CD8-positive, alpha-beta memory T cell (primary cell): Measurements from ENCODE around the gene KANSL2. TPM values are rescaled to one million over a fixed set of nuclear protein-coding genes. Genes with fewer than 3 reads are reported as not detected.
"Not testable (repeated sequence)": the region's sequence is repeated elsewhere in the genome, so short reads cannot be mapped to it uniquely, and the experiment has no call there.

ENCODE experiments used
- CTCF ChIA-PET: fragments of 350-600 bp; sonication (Branson Sonifier 250); formaldehyde crosslinking; loops from one replicate; lab custom pipeline; 2021; ENCODE audit warnings: antibody characterized with exemption; lab: Charles Lee
- POLR2A ChIA-PET: fragments of 350-600 bp; sonication (Branson Sonifier 250); formaldehyde crosslinking; loops from one replicate; lab custom pipeline; 2021; ENCODE audit warnings: antibody characterized with exemption; lab: Charles Lee
- DNase-seq, 5 donors: peaks; one replicate each; pipeline versions ENCODE4 v3.0.0 to v3.0.0-alpha.2; 2020 to 2022; ENCODE audit warnings: mixed read lengths in 1 of 5
- H3K27ac ChIP-seq: one replicate; pipeline ENCODE4 v1.7.0; 2013; ENCODE audit warnings: low read depth, mild to moderate bottlenecking, low read length, moderate library complexity
- H3K27me3 ChIP-seq: 2 replicates; pipeline ENCODE4 v1.7.0; 2013; ENCODE audit warnings: low read length, mild to moderate bottlenecking; ENCODE audit not compliant: insufficient read depth, poor library complexity, severe bottlenecking
- H3K36me3 ChIP-seq: 2 replicates; pipeline ENCODE4 v1.7.0; 2013; ENCODE audit warnings: mild to moderate bottlenecking, low read length, moderate library complexity; ENCODE audit not compliant: insufficient read depth
- H3K4me1 ChIP-seq: 2 replicates; pipeline ENCODE4 v1.7.0; 2013; ENCODE audit warnings: mild to moderate bottlenecking, low read length, moderate library complexity; ENCODE audit not compliant: insufficient read depth
- H3K4me3 ChIP-seq: 2 replicates; pipeline ENCODE4 v1.7.0; 2013; ENCODE audit warnings: mild to moderate bottlenecking, low read length
- H3K9me3 ChIP-seq: 2 replicates; pipeline ENCODE4 v1.7.0; 2013; ENCODE audit warnings: mild to moderate bottlenecking, low read length
- H3K27ac Mint-ChIP-seq, 8 donors: one replicate each; pipeline ENCODE4 v1.8.0; 2020 to 2021; ENCODE audit warnings: mixed read lengths in 8 of 8, mild to moderate bottlenecking in 6 of 8, inconsistent platforms in 3 of 8, moderate library complexity in 3 of 8
- H3K27me3 Mint-ChIP-seq, 2 donors: one replicate each; pipeline ENCODE4 v1.8.0; 2020 to 2021; ENCODE audit warnings: mixed read lengths in 2 of 2, mild to moderate bottlenecking in 1 of 2, moderate library complexity in 1 of 2
- H3K36me3 Mint-ChIP-seq, 3 donors: one replicate each; pipeline ENCODE4 v1.8.0; 2020 to 2021; ENCODE audit warnings: mixed read lengths in 3 of 3, inconsistent platforms in 1 of 3, mild to moderate bottlenecking in 1 of 3
- H3K4me1 Mint-ChIP-seq, 3 donors: one replicate each; pipeline ENCODE4 v1.8.0; 2020 to 2021; ENCODE audit warnings: mixed read lengths in 3 of 3, inconsistent platforms in 1 of 3, mild to moderate bottlenecking in 1 of 3
- H3K4me3 Mint-ChIP-seq, 7 donors: one replicate each; pipeline ENCODE4 v1.8.0; 2020 to 2021; ENCODE audit warnings: mixed read lengths in 7 of 7, mild to moderate bottlenecking in 6 of 7, moderate library complexity in 4 of 7, inconsistent platforms in 2 of 7
- H3K9me3 Mint-ChIP-seq, 5 donors: one replicate each; pipeline ENCODE4 v1.8.0; 2020 to 2022; ENCODE audit warnings: mixed read lengths in 5 of 5, mild to moderate bottlenecking in 3 of 5, moderate library complexity in 2 of 5, inconsistent platforms in 1 of 5
- polyA plus RNA-seq: library from polyadenylated mRNA; unstranded; fragments of 300-500 nt; fragmentation: Illumina TruSeq; gene quantifications from one replicate; pipeline ENCODE4 v1.2.3, GENCODE V29; 2021
- total RNA-seq, 2 experiments: library from RNA; stranded (reverse); gene quantifications; one replicate each; pipeline ENCODE4 v1.2.3, GENCODE V29; 2021

KANSL2 gene
- total and polyA plus RNA-seq, 3 experiments from 2014 or later = 34.3 to 60.3 (median 58.7) TPM

DNA sequence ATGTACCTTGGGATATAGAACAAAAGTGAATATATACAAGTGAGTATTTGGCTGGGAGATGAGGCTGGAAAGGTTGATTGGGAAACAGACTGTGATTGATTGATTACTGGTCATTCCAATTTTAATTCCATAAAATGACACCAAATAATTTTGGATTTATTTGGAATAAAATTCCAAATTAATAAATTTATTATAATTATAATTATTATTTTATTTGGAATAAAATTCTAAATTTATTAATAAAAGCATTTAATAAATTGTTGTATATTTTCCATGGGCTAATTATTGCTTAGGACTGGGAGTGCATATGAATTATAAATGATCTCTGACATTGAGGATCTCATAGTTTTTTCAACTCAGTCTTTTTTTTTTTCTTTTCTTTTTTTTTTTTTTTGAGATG, 51.7 kb downstream of the KANSL2 start:
- H3K27ac ChIP-seq = no peak overlapping the region
- no peaks in the 10 kb centered on the region for H3K9me3 ChIP-seq
- no peaks in the 10 kb centered on the region for H3K36me3 ChIP-seq
- H3K4me3 Mint-ChIP-seq = no peak overlapping the region
- H3K27ac Mint-ChIP-seq = peak overlapping the region in 1 of 8 donors; percentile 59
- ChIA-PET POLR2A (no interaction called here), CTCF (no interaction called here)
- no peaks in the 10 kb centered on the region for H3K4me1 ChIP-seq
- peaks cover 20 to 53% of the 10 kb centered on the region in 2 donors for H3K27me3 Mint-ChIP-seq
- DNase-seq = no peak
- peaks cover 0 to 6% (median 0%) of the 10 kb centered on the region in 3 donors for H3K36me3 Mint-ChIP-seq
- H3K27me3 ChIP-seq = no peaks in the 10 kb centered on the region
- H3K9me3 Mint-ChIP-seq = no peaks in the 10 kb centered on the region
- H3K4me1 Mint-ChIP-seq = no peaks in the 10 kb centered on the region
- H3K4me3 ChIP-seq = no peak overlapping the region

DNA sequence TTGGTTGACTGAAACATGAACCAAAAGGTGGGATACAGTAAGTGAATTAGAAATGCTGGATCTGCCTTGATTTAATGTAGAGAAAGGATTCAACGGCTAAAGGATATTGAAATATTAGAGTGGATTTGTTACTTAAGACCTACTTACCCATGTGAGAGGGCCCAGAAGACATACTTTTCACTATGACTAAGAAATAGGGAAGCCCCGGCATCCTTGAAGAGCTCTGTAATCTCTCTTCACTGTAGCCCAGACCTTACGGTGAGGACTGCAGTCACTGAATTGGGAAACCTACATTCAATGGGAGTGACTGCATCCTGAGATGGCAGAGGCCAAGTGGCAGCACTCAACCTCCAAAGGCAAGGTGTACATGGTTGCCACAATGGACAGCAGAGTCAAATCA, 52.5 kb downstream of the KANSL2 start:
- POLR2A ChIA-PET = no interaction called here

DNA sequence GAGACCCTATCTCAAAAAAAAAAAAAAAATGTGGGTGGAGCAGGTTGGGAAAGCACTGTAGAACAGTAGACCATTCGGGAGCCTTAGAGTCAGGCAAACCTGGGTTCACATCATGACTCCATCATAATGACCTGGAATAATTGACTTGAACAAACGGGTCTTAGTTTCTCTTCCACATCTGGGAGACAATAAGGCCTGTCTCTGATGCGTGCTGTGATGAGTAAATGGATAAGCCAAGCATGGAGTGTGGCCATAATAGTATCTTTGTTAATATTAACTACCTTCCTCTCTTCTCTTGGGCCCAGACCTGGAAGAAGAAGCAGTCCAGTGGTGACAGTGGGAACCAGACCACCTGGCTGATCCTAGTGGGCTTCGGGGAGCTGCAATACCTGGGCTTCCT, 54.5 kb downstream of the KANSL2 start:
- Mint-ChIP-seq H3K36me3 (peaks cover 0 to 6% (median 0%) of the 10 kb centered on the region in 3 donors), H3K4me3 (no peak overlapping the region), H3K9me3 (no peaks in the 10 kb centered on the region), H3K4me1 (no peaks in the 10 kb centered on the region), H3K27me3 (peaks cover 21 to 62% of the 10 kb centered on the region in 2 donors), H3K27ac (no peak overlapping the region)
- ChIA-PET CTCF (no interaction called here), POLR2A (no interaction called here)
- no peaks in the 10 kb centered on the region for H3K4me1 ChIP-seq
- H3K9me3 ChIP-seq = no peaks in the 10 kb centered on the region
- no peaks in the 10 kb centered on the region for H3K36me3 ChIP-seq
- no peak overlapping the region for H3K4me3 ChIP-seq
- DNase-seq = no peak
- H3K27ac ChIP-seq = no peak overlapping the region
- no peaks in the 10 kb centered on the region for H3K27me3 ChIP-seq

More for the DNA sequence above, 52.5 kb downstream of the KANSL2 start:
- Histone ChIP-seq H3K9me3 (no peaks in the 10 kb centered on the region), H3K27me3 (no peaks in the 10 kb centered on the region), H3K4me1 (no peaks in the 10 kb centered on the region), H3K4me3 (no peak overlapping the region), H3K27ac (no peak overlapping the region), H3K36me3 (no peaks in the 10 kb centered on the region)
- no peaks in the 10 kb centered on the region for H3K4me1 Mint-ChIP-seq
- H3K4me3 Mint-ChIP-seq = no peak overlapping the region
- no peaks in the 10 kb centered on the region for H3K9me3 Mint-ChIP-seq
- peaks cover 19 to 56% of the 10 kb centered on the region in 2 donors for H3K27me3 Mint-ChIP-seq
- CTCF ChIA-PET = no interaction called here
- no peak overlapping the region for H3K27ac Mint-ChIP-seq
- peaks cover 0 to 6% (median 0%) of the 10 kb centered on the region in 3 donors for H3K36me3 Mint-ChIP-seq
- DNase-seq = no peak

DNA sequence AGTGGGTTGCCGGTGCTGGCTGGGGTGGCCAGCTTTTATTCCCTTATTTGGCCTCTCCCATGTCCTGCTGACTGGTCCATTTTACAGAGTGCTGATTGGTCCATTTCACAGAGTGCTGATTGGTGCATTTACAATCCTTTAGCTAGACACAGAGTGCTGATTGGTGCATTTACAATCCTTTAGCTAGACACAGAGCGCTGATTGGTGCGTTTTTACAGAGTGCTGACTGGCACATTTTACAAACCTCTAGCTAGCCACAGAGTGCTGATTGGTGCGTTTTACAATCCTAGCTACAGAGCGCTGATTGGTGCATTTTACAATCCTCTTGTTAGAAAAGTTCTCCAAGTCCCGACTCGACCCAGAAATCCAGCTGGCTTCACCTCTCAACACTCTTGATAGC, 59.0 kb downstream of the KANSL2 start:
- CTCF ChIA-PET = interaction anchor here (0.6 to 0.8 kb wide), 2 partner anchors 86 to 1324 kb away, joined by 3 read pairs; no protein-coding TSS in a partner anchor

DNA sequence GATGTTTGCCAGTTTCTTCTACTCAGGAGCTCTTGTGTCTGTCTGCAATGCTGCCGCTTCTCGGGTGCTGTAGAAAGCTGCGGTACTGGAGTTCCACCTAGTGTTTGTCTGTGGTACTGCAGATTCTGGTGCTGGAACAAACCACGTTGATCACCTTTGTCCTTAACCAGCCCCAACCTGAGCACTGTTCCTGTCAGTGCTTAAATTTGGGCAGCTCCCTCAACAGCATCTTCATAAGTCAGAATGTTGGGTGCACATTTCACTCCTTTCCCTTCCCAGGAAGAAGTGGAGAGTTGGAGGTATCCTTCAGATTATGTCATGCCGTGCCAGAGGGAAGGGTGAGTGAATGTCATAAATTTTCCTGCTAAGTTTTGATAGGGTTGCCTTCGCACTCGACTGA, 63.5 kb downstream of the KANSL2 start:
- Mint-ChIP-seq H3K4me1 (no peaks in the 10 kb centered on the region), H3K27me3 (peaks cover 15 to 50% of the 10 kb centered on the region in 2 donors), H3K4me3 (no peak overlapping the region), H3K36me3 (peaks cover 0 to 14% (median 0%) of the 10 kb centered on the region in 3 donors), H3K27ac (peak overlapping the region in 1 of 8 donors; percentile 1), H3K9me3 (peaks cover 1 to 15% (median 12%) of the 10 kb centered on the region in 5 donors)
- peak; percentile 51 to 77 (median 59) for DNase-seq
- Histone ChIP-seq H3K4me3 (no peak overlapping the region), H3K27ac (no peak overlapping the region), H3K27me3 (peaks cover 4% of the 10 kb centered on the region), H3K9me3 (no peaks in the 10 kb centered on the region), H3K36me3 (no peaks in the 10 kb centered on the region), H3K4me1 (no peaks in the 10 kb centered on the region)
- ChIA-PET POLR2A (no interaction called here), CTCF (interaction anchor here (0.7 to 1.9 kb wide), 11 partner anchors 8 to 655 kb away, joined by 3 to 8 read pairs (median 4); partner anchors contain the start of genes CCDC184 and TMEM106C)

More for the DNA sequence above, 59.0 kb downstream of the KANSL2 start:
- H3K9me3 ChIP-seq, H3K4me3 Mint-ChIP-seq, H3K4me3 ChIP-seq, H3K27ac Mint-ChIP-seq, H3K36me3 ChIP-seq, H3K36me3 Mint-ChIP-seq, H3K9me3 Mint-ChIP-seq, DNase-seq, H3K4me1 Mint-ChIP-seq, H3K27ac ChIP-seq, H3K4me1 ChIP-seq, POLR2A ChIA-PET, H3K27me3 ChIP-seq: not testable (repeated sequence)
- peaks cover 14 to 58% of the 10 kb centered on the region in 2 donors for H3K27me3 Mint-ChIP-seq

DNA sequence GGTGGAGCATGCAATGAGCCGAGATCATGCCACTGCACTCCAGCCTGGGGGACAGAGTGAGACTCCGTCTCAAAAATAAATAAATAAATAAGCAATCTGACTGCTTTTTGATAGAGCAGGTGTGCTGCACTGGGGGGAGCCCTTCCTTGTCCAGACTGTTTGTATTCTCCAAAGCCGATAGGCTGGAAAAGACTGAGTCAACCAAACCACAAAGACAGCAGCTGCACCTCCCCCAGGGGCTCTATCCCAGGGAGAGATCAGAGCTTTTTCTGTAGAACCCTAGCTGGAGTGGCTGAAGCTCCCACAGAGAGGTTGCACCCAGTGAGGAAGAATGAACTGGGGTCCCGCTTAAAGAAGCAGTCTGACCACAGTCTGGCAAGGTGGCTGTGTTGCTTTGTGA, 66.4 kb downstream of the KANSL2 start:
- no peaks in the 10 kb centered on the region for H3K4me1 Mint-ChIP-seq
- H3K9me3 ChIP-seq = no peaks in the 10 kb centered on the region
- H3K4me3 ChIP-seq = no peak overlapping the region
- no peak overlapping the region for H3K27ac Mint-ChIP-seq
- ChIA-PET POLR2A (no interaction called here), CTCF (no interaction called here)
- no peak for DNase-seq
- H3K4me3 Mint-ChIP-seq = no peak overlapping the region
- H3K36me3 ChIP-seq = no peaks in the 10 kb centered on the region
- H3K4me1 ChIP-seq = no peaks in the 10 kb centered on the region
- peaks cover 0 to 25% (median 2%) of the 10 kb centered on the region in 3 donors for H3K36me3 Mint-ChIP-seq
- peaks cover 32 to 56% of the 10 kb centered on the region in 2 donors for H3K27me3 Mint-ChIP-seq
- no peak overlapping the region for H3K27ac ChIP-seq
- peaks cover 12 to 33% (median 26%) of the 10 kb centered on the region in 5 donors for H3K9me3 Mint-ChIP-seq
- H3K27me3 ChIP-seq = peaks cover 4% of the 10 kb centered on the region

DNA sequence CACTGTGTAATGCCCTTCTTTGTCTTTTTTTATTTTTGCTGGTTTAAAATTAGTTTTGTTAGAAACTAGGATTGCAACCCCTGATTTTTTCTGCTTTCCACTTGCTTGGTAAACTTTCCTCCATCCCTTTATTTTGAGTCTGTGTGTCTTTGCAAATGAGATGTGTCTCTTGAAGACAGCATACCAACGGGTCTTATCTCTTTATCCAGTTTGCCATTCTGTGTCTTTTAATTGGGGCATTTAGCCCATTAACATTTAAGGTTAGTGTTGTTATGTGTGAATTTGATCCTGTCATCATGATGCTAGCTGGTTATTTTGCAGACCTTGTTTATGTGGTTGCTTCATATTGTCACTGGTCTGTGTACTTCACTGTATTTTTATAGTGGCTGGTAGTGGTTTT, 68.7 kb downstream of the KANSL2 start:
- Histone ChIP-seq H3K27me3 (no peaks in the 10 kb centered on the region), H3K9me3 (no peaks in the 10 kb centered on the region), H3K4me1 (no peaks in the 10 kb centered on the region), H3K4me3 (no peak overlapping the region), H3K27ac (no peak overlapping the region), H3K36me3 (no peaks in the 10 kb centered on the region)
- Mint-ChIP-seq H3K4me3 (no peak overlapping the region), H3K27ac (no peak overlapping the region), H3K36me3 (peaks cover 0 to 25% (median 2%) of the 10 kb centered on the region in 3 donors), H3K4me1 (no peaks in the 10 kb centered on the region), H3K27me3 (peaks cover 40 to 50% of the 10 kb centered on the region in 2 donors), H3K9me3 (peaks cover 23 to 43% (median 38%) of the 10 kb centered on the region in 5 donors)
- POLR2A ChIA-PET = no interaction called here
- no peak for DNase-seq
- CTCF ChIA-PET = no interaction called here
